Ovary (tissue), 3 donors: ENCODE results near the gene EXOSC10.

ENCODE experiments used
- EP300 ChIP-seq: sonication (generic); formaldehyde crosslinking; IDR thresholded peaks from one replicate; pipeline ENCODE4 v1.6.1; 2017; ENCODE audit warnings: antibody characterized with exemption
- POLR2A ChIP-seq: fragments of 450-650 bp; IDR thresholded peaks from one replicate; pipeline ENCODE4 v1.6.1; 2017; ENCODE audit warnings: antibody characterized with exemption, mild to moderate bottlenecking, moderate library complexity
- TF ChIP-seq, protein P1 (sequence below), 3 donors: fragments of 450-650 bp in 2 of 3; fragments of 200-600 bp in 1 of 3; IDR thresholded peaks; one replicate each; pipeline versions ENCODE4 v1.5.1 to v1.8.0; 2016 to 2022; ENCODE audit warnings: antibody characterized with exemption in 3 of 3, mild to moderate bottlenecking in 1 of 3
- donor health status: DM: no; HTN: no; CAD: no.

DNA sequence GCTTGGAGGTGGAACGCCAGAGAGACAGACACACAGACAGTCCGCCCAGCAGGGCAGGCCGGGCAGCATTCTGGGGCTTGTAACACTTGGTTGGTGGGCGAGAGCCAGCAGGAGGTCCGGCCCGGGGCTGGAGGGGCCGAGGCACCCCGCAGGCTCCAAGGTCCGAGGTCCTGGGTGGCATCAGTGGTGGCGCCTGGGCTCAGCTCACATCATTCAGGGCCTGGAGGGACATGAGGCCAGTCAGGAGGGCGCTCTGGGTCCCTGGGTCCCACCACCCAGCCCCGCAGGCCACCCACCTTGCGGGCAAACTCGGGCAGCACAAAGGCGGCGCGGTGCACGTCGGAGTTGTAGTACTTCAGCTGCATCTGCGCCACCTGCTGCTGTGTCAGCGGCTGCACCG, 45.0 kb downstream of the EXOSC10 start:
- TF ChIP-seq POLR2A (no peak), EP300 (no peak)
- TF ChIP-seq, protein P1, sequence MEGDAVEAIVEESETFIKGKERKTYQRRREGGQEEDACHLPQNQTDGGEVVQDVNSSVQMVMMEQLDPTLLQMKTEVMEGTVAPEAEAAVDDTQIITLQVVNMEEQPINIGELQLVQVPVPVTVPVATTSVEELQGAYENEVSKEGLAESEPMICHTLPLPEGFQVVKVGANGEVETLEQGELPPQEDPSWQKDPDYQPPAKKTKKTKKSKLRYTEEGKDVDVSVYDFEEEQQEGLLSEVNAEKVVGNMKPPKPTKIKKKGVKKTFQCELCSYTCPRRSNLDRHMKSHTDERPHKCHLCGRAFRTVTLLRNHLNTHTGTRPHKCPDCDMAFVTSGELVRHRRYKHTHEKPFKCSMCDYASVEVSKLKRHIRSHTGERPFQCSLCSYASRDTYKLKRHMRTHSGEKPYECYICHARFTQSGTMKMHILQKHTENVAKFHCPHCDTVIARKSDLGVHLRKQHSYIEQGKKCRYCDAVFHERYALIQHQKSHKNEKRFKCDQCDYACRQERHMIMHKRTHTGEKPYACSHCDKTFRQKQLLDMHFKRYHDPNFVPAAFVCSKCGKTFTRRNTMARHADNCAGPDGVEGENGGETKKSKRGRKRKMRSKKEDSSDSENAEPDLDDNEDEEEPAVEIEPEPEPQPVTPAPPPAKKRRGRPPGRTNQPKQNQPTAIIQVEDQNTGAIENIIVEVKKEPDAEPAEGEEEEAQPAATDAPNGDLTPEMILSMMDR (IDR thresholded peaks at IDR 0.05) = no peak
